HG03196 (cell line): ENCODE results near the gene TTLL5.

Experiments
- ATAC-seq: cut with Tn5 transposase; IDR thresholded peaks from one replicate; pipeline ENCODE4 v1.9.1; 2021; ENCODE audit not compliant: unreplicated experiment

TTLL5 gene

GRCh38 chr14:75857199-75857598, 196.2 kb downstream of the TTLL5 start:
- no peak for ATAC-seq

GRCh38 chr14:75858362-75858761, 197.3 kb downstream of the TTLL5 start:
- no peak for ATAC-seq

GRCh38 chr14:75859746-75860145, 198.7 kb downstream of the TTLL5 start:
- no peak for ATAC-seq

- no peak for ATAC-seq
These were observed 199.6 kb downstream of the TTLL5 start for GRCh38 chr14:75860561-75861160.

- no peak for ATAC-seq
These were observed 200.1 kb downstream of the TTLL5 start for GRCh38 chr14:75861161-75861621.

GRCh38 chr14:75863221-75863620, 202.2 kb downstream of the TTLL5 start:
- no peak for ATAC-seq

GRCh38 chr14:75864352-75864751, 203.3 kb downstream of the TTLL5 start:
- no peak for ATAC-seq

GRCh38 chr14:75865531-75865930, 204.5 kb downstream of the TTLL5 start:
- ATAC-seq, result no peak

GRCh38 chr14:75866970-75867369, 205.9 kb downstream of the TTLL5 start:
- ATAC-seq, result no peak

- ATAC-seq, result no peak
These were observed 210.3 kb downstream of the TTLL5 start for GRCh38 chr14:75871181-75871880.

GRCh38 chr14:75875958-75876357, 214.9 kb downstream of the TTLL5 start:
- peak; percentile 92 for ATAC-seq

- no peak for ATAC-seq
These were observed 215.5 kb downstream of the TTLL5 start for GRCh38 chr14:75876530-75876929.

- no peak for ATAC-seq
These were observed 216.2 kb downstream of the TTLL5 start for GRCh38 chr14:75877292-75877691.

GRCh38 chr14:75877884-75878283, 216.8 kb downstream of the TTLL5 start:
- ATAC-seq, result no peak

GRCh38 chr14:75879031-75879430, 218.0 kb downstream of the TTLL5 start:
- no peak for ATAC-seq

- no peak for ATAC-seq
These were observed 219.5 kb downstream of the TTLL5 start for GRCh38 chr14:75880512-75880911.

- no peak for ATAC-seq
These were observed 220.9 kb downstream of the TTLL5 start for GRCh38 chr14:75881994-75882393.

- no peak for ATAC-seq
These were observed 223.2 kb downstream of the TTLL5 start for GRCh38 chr14:75884198-75884611.

GRCh38 chr14:75885829-75886228, 224.8 kb downstream of the TTLL5 start:
- ATAC-seq, result no peak

- no peak for ATAC-seq
These were observed 225.7 kb downstream of the TTLL5 start for GRCh38 chr14:75886636-75887348.

GRCh38 chr14:75888945-75889344, 227.9 kb downstream of the TTLL5 start:
- no peak for ATAC-seq

- ATAC-seq, result no peak
These were observed 235.3 kb downstream of the TTLL5 start for GRCh38 chr14:75896341-75896740.
